Stimulated activated CD4-positive, alpha-beta T cell treated with anti-CD3 and anti-CD28 coated beads, Interleukin-1b, Interleukin-23, amount 100 ng/mL, for 1 hour (primary cell): Measurements from ENCODE around the gene AMOTL1.
"Not testable (repeated sequence)": the region's sequence is repeated elsewhere in the genome, so short reads cannot be mapped to it uniquely, and the experiment has no call there.

Experiments used
- DNase-seq, 2 donors: peaks; one replicate each; pipeline ENCODE4 v3.0.0-alpha.2; 2020; ENCODE audit warnings: low read depth in 2 of 2

Gene AMOTL1

DNA sequence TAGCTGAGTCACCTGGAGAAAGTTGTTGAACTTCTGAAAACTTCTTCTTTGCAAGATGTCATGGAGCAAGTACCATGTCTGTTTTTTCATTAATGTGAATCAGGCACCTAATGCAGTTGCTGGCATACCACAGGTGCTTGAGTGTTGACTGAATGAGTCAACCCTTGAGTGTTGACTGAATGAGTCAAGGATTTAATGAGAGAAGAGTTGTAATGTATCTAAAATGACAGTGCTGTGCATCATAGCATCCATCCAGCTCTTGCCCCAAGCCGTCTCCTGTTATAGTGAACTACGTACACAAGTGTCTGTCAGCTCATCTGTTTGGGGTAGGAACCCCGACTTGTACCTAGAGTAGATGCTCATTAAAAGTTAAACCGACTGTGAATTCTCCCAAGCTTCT, 112.1 kb downstream of the AMOTL1 start:
- DNase-seq, result no peak

DNA sequence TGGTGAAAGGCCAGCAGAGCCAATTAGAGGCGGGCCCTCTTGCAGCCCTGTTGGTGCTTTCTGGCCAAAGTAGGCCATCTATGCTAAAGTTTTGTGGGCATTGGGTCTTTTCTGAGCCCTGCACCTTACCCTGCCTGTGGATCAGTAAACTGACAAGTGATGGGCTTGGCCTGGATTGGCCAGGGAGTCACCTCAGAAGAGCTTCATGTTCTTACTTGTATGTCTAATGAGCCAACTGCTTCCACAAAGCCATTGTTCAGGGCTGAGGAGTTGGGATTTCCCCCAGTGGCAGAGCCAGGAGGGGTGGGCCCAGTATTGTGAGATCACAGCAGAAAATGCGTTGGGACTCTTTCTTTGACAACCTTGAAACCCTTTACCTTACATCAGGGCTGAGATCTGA, 114.8 kb downstream of the AMOTL1 start:
- no peak for DNase-seq

DNA sequence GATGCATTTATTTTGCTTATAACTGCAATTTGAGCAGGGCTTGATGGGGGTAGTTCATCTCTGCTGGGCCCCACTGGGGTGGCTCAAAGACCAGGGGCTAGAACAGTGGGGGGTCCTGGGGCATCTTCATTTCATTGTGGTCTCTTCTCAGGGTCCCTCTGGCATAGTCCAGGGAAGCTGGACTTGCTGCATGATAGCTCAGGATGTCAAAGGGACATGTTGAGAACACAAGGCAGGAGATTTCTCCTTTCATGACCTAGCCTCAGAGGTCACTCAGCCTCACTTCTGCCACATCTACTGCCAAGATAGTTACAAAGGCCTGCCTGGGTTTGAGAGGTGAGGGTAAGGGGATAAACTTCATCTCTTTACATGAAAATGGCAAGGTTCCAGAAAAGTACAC, 115.7 kb downstream of the AMOTL1 start:
- no peak for DNase-seq

DNA sequence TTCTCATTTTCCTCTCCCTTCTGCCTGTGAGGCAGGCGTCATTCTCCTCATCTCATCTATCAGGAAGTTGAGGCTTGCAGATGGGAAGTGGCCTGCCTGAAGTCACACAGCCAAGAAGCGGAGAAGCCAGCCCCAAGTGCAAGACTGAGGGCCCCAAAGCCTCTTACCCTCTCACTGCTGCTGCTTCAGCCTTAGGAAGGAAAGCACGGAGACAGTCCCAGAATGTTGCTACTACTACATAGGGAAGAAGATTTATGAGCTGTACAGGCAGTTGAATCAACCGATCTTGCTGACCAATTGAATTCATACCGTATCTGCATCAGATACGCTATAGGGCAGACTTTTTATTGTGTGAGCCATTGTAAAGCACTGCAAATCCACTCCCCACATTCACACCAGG, 116.2 kb downstream of the AMOTL1 start:
- DNase-seq, result no peak

DNA sequence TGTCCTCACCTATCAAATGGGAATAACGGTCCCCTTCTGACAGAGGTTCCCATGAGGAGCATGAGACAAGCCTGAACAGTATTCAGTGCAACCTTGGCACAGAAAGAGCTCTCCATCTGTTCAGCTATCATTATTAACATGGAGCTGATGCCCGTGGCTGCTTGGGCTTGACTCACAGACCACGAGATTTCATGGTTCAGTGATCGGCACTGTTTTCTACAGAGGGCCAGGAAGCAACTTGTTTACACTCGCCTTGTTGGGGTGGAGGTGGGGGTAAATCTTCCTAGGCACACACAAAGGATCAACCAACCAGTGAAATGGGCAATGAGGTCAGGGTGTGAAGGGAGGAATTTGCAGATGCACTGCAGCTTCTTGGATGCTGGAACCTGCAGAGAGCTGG, 117.0 kb downstream of the AMOTL1 start:
- DNase-seq, result no peak

DNA sequence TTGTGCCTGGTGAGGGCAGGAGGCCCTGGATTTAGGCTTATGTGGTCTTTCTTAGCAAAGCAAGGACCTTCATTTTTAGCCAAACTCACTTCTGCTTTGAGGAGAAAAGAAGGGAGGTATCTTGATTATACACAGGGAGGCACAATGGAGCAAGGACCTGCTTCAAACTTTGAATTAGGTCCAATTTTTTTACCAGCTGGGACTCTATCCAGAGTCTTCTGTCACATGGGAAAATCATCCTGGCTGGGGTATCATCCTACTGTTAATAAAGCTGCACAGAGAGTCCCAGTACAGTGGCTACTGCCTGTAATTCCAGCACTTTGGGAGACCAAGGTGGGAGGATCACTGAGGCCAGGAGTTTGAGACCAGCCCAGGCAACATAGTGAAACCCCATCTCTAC, 117.4 kb downstream of the AMOTL1 start:
- DNase-seq, result no peak

DNA sequence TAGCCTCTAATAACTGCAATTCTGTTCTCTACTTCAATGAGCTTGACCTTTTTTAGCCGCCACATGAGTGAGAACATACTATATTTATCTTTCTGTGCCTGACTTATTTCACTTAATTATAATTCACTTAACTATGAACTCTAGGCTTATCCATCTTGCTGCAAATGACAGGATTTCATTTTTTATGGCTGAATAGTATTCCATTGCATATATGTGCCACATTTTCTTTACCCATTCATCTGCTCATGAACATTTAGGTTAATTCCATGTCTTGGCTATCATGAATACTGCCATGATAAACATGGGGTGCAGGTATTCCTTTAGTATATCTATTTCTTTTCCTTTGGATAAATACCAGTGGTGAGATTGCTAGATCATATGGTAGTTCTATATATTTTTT, 120.0 kb downstream of the AMOTL1 start:
- DNase-seq, result no peak

DNA sequence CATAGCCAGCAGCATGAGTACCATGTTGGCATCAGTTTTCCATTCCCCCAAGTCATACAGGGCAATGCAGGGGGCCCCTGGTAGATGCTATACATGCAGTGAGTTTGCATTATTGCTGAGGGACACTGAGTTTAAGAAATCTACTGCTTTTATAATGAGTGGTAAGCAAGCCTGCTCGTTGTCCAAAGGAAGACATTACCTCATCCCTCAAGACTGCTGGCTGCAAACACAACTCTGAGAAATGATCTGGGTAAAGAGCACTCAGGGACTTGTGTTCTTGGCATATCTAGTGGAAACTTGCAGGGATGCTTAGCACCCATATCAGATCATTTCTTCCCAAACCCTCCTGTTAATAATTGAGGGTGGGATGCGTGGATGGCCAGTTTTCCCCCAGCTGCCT, 127.3 kb downstream of the AMOTL1 start:
- DNase-seq, result no peak

DNA sequence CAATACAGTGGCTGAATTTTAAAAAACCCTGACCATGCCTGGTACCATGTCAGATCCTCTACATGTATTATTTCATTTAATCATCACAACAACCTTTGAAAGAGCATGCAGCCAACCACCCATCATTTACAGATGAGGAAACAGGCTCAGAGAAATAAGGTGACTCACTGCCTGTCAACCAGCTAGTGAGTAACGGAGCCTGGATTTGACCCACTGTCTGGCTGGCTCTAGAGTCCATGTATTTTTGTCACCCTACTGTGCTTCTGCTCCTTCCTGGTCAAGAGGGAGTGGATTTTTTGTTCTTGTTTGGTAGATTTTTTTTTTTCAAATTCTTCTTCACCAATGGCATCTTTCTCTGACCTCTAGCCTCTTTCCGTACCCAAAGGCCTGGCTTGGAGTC, 127.8 kb downstream of the AMOTL1 start:
- no peak for DNase-seq

DNA sequence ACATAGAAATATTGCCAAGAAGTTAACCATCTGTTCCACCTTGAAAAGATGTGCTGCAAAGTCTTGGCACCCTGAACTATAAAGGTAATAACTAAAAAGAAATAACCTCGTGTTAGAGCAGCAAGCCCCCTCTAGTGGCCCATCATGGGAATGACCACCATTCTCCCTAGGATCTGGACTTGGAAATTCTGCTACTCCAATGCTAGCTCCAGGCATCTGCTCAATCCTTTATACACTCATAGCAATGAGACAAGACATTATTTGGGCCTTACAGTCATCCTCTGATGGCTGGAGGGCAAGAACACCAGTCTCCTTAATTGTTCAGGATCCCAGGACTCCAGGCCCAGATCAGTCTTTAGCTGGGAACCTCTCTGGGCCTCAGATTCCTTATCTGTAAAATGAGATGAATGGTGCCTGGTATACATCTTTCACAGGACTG, 129.2 kb downstream of the AMOTL1 start:
- DNase-seq, result no peak

DNA sequence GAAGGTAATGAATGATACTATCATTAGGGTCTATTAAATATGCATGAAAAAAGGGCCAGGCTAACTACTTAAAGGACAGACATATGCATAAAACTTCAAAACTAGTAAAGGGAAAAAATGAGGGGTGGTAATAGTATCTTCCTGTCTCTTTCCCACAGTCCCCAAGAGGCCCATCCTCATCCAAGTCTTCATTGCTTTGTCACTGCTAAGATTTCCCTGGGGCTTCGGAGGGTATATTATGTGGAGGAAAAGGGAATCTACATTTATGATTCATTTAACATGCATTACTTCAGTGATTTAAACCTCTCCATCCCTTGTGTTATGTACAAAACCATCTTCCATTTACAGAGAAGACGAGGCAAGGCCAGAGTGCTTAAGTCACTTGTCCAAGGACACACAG, 139.1 kb downstream of the AMOTL1 start:
- no peak for DNase-seq

DNA sequence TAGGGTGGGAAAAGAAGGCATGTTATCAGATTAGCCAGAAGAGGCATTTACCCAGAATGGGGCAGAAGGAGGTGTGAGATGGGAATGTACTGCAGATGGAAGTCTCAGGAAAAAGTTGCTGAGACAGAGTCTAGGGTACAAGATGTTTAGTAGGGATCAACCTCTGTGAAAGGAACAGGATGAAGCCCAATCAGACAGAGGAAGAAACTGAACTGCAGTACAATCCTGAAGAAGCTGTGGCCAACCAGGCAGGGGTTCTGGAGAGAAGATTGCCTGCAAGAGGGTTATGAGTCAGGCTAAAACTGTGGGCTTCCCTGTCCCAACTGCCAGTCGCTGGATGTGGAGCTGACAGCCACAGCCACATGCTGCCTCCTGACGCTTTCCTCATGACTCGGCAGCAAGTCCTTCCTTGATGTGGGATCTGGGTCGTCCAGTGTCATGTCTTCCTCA, 141.2 kb downstream of the AMOTL1 start:
- no peak for DNase-seq

DNA sequence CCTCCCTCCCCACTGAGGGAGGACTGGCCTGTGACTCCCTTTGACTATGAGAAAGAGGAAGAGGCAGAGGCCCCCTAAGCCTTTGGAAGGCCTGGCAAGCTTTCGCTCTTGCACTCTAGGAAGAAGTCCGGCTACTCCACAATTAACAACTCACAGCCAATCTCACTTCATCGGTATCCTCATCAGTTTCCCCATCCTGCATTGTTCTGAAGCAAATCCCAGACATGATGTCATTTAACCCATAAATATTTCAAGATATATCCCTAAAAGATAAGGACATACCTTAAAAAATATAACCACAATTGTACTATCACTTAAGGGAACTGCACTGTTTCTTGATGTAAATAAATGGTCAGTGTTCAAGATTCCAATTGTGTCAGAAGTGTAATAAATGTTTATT, 142.1 kb downstream of the AMOTL1 start:
- DNase-seq, result no peak

DNA sequence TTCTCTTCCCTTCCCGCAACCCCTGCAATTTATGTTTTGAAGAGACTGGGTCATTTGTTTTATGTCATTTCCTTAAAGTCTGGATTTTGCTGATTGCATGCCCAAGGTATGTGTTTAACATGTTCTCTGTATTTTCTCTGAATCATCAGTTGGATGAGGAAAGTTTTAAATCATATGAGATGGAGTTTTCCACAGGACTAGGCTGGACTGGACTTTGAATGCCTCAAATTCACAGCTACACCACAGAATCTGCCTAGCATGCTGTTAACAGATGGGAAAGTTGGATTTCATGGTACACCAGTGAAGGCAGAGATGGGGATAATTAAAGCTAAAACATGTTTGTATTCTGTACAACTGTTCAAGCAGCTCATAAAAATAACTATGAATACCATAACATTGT, 142.6 kb downstream of the AMOTL1 start:
- DNase-seq, result no peak

DNA sequence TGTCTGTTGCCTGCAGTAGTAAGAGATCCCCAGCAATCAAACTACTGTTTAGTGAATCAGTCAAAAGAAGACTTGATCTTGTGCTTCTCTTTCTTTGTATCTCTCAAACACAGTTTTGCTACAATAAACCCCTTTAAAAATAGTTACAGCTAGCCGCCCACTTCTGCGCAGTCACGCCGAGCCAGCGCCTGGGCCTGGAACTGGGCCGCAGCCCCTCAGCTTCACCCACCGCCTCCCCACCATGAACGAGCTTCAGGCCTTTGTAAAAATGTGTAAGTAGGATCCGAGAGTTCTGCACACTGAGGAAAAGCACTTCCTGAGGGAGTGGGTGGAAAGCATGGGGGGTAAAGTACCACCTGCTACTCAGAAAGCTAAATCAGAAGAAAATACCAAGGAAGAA, 144.7 kb downstream of the AMOTL1 start:
- DNase-seq, result no peak

DNA sequence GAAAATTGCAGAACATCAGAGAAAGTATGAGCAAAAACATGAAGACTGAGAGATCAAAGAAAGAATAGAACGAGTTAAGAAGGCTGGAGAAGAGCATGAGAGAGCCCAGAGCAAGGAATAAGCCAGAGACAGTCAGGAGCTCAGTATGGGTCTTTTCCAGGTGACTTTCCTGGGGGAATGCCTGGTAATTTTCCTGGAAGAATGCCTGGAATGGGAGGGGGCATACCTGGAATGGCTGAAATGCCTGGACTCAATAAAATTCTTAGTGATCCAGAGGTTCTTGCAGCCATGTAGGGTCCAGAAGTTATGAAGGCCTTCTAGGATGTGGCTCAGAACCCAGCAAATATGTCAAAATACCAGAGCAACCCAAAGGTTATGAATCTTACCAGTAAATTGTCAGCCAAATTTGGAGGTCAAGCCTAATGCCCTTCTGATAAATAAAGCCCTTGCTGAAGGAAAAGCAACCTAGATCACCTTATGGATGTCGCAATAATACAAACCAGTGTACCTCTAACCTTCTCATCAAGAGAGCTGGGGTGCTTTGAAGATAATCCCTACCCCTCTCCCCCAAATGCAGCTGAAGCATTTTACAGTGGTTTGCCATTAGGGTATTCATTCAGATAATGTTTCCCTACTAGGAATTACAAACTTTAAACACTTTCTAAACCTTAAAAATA, 145.7 kb downstream of the AMOTL1 start:
- DNase-seq, result not testable (repeated sequence)

DNA sequence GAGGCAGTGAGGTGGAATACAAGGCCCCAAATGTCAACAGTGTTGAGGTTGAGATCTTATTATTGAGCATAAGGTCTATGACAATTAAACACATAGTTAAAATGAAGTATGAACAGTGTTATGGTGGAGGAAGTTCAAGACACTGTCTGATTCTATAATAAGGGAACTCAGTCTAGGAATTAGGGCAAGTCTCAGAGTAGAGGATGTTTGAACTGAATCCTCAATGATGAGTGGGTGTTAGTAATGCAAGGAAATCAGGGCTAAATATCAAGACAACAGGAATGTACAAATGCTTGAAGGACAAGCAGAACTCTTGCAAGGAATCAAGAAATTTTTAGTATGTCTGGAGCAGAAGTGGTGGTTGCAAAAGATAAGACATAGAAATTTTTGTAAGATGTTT, 152.2 kb downstream of the AMOTL1 start:
- DNase-seq, result no peak

DNA sequence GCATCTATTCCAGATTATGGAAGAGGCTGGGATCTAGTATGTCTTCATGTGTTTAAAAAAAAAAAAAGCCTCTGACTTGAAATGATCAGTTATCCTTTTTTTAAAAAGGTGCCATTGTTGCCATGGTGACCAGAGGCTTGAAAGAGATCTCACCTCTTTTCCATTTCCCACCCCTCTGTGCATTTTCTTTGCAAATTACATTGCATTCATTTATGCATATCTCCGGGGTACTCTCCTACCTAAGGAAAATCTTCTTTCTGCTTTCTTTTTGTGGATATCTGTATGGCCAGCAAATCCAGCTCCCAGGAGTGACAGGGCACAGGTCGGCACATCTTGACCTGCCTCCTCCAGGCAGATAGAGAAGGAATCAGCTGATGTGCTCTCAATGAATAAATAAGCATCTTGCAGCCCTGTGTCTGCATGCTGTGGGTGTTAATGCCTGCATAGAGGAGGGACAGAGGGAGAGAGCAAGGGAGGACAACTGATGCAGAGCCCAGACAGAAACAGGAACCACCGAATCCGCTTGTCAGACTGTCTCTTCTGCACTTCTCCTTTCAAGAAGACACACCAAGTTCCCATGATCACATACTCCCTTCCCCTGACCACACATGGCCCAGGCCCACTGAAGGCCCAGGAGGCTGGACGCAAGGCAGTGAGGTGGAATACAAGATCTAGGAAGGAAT, 154.3 kb downstream of the AMOTL1 start:
- DNase-seq, result no peak

DNA sequence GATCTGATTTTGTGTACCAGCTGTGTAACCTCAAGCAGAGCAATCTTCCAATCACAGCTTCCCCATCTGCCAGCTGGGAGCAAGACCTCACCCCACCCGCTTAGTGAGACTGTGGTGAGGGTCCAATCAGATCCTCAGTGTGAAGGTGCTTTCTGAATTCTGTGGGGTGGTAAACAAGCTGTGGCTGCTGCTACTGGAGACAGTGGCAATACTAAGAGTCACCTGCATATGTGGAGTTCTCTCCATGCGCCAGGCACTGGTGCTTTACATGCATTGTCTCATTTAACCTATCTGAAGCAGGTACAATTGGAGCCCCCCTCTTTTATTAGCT, 154.8 kb downstream of the AMOTL1 start:
- DNase-seq, result no peak

DNA sequence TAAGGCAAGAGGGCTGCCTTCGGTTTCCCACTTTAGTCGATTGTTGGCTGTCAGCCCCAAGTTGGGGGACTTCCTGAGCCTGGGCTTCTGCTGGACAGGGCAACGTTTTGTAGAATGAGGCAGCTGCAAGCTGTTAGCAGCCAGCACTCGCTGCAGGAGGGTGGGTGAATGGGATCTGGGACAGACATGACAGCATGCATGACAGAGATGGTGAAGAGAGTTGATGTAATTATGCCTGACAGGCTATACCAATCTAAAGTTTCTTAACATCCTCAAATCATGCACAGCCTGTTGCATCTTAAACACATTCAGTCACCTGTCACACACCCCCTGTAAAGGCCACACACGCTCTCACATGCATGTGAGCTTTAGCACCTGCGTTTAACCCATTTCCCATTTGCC, 156.0 kb downstream of the AMOTL1 start:
- DNase-seq, result no peak

DNA sequence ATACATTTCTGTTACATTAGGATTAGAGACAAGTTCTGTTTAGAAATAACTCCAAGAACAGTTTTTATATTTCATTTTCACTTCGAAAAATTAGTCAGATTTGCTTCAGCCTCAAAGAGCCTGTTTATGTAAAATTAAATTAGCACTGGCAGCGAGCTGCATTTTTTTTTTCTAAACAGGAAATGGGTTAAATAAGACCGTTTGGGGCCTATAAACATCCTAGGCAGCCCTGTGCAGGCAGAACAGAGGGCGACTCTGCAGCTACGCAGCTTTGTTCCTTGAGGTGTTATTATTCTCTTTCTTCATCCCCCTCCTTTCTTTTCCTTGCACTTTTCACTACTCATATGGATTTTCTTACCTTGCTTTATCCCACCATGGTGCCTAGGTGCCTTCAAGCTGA, 156.5 kb downstream of the AMOTL1 start:
- no peak for DNase-seq

DNA sequence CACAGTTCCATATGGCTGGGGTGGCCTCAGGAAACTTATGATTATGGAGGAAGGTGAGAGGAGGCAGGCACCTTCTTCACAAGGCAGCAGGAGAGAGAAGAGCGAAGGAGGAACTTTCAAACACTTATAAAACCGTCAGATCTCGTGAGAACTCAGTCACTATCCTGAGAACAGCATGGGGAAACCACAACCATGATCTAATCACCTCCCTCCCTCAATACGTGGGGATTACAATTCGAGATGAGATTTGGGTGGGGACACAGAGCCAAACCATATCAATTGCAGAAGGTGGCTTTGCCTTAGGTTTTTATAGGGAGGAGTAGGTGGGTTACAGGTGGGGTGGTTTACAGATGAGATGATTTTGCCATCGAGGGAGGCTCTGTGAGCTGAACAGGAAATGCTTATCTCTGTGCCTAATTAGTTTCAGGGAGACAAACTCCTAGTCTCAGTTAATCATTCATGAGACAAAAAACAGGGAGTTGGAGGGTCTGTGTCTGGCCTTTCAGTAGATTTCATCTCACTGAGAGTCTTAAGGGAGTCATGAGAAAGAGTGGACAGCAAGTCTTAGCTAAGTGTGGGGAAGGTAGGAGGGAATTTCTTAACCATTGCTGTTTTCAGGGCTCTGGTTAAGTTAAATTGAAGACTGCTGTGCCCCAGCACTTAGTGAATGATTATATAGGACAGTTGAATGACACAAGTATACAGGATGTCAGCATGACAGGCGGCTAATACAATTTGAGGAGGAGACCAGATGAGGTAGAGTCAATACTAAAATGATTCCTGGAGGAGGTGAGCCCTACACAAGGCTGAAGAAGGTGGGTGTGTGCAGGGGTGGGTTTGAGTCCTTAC, 157.5 kb downstream of the AMOTL1 start:
- DNase-seq, result no peak

DNA sequence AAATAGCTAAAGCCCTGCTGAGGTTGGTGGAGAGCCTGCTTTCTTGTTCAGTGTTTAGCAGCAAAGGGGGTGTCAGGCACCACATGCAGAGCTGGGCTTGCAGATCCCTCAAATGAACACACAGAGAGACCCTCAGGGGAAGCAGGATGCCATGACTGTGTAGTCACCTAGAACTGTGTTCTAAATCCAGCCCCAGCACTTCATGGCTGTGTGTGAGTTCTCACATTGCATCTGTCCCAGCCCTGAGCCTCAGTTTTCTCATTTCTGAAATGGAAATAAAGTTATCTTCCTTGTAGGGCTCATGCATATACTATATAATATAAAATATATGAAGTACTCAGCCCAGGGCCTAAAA, 158.1 kb downstream of the AMOTL1 start:
- no peak for DNase-seq
